Measurements from ENCODE around the gene SHQ1. TPM values are rescaled to one million over a fixed set of nuclear protein-coding genes. Genes with fewer than 3 reads are reported as not detected.

Gene SHQ1
- total RNA-seq, 1 experiment from 2014 or later, result 32.5 TPM

- Histone ChIP-seq H2BK12ac (ENCODE audit: insufficient read length, low read depth, low read length) (no peak overlapping the region), H4K8ac (replicated peaks; ENCODE audit: insufficient read length, low read depth, low read length) (no peak overlapping the region), H3K18ac (ENCODE audit: insufficient read length, low read depth, low read length) (no peak overlapping the region), H3K23ac (ENCODE audit: insufficient read length, low read depth, low read length) (no peak overlapping the region), H3K4ac (ENCODE audit: low read depth, low read length) (no peak overlapping the region), H3K79me1 (ENCODE audit: insufficient read depth, low read depth, low read length, poor library complexity, severe bottlenecking) (no peaks in the 10 kb centered on the region), H3T11ph (ENCODE audit: low read length) (no peak overlapping the region), H2AFZ (ENCODE audit: low read length) (no peak overlapping the region), H3K9me3 (ENCODE audit: control insufficient read depth, low read depth, low read length) (no peaks in the 10 kb centered on the region), H2BK120ac (ENCODE audit: low read depth, low read length, poor library complexity, severe bottlenecking) (no peak overlapping the region), H2BK20ac (ENCODE audit: low read depth, low read length, poor library complexity, severe bottlenecking) (no peak overlapping the region), H2BK15ac (ENCODE audit: low read depth, low read length) (no peak overlapping the region), H2AK5ac (ENCODE audit: insufficient read length, low read length) (no peak overlapping the region), H3K27me3 (ENCODE audit: insufficient read depth, low read length) (no peaks in the 10 kb centered on the region), H3K4me1 (ENCODE audit: insufficient read depth, low read length) (no peaks in the 10 kb centered on the region), H3K79me2 (ENCODE audit: insufficient read depth, low read length) (no peaks in the 10 kb centered on the region), H3K4me2 (ENCODE audit: insufficient read depth, insufficient read length, low read length) (no peak overlapping the region), H2BK5ac (ENCODE audit: insufficient read length, low read length) (no peak overlapping the region), H3K23me2 (ENCODE audit: insufficient read length, low read depth, low read length, poor library complexity, severe bottlenecking) (no peaks in the 10 kb centered on the region), H3K27ac (ENCODE audit: insufficient read length, low read depth, low read length) (no peak overlapping the region), H4K91ac (ENCODE audit: insufficient read length, low read depth, low read length) (no peak overlapping the region), H3K56ac (ENCODE audit: insufficient read length, low read depth, low read length) (no peak overlapping the region), H3K9ac (ENCODE audit: extremely low read depth, insufficient read length, low read length) (no peak overlapping the region), H4K20me1 (ENCODE audit: control insufficient read depth, insufficient read depth, insufficient read length) (no peaks in the 10 kb centered on the region), H3K14ac (ENCODE audit: insufficient read depth, low read length) (no peak overlapping the region), H4K5ac (ENCODE audit: insufficient read length, low read depth, low read length) (no peak overlapping the region)
- no peaks in the 10 kb centered on the region for H3K4me1 Mint-ChIP-seq
- no peak for TF ChIP-seq CTCF (conservative IDR thresholded peaks at IDR 0.05)
- H3K27ac Mint-ChIP-seq, result no peak overlapping the region
- no peak overlapping the region for H3K4me3 Mint-ChIP-seq
- no peaks in the 10 kb centered on the region for H3K9me3 Mint-ChIP-seq
- H3K27me3 Mint-ChIP-seq (ENCODE audit: low read depth), result peaks cover 1% of the 10 kb centered on the region; the same call in 1 of the 2 replicates
- no CpG with 5 or more reads among the region's 7 CpGs for WGBS (ENCODE audit: extremely low coverage, insufficient read length, low lambda C conversion rate)
- DNase-seq, result no peak
- no peaks in the 10 kb centered on the region for H3K36me3 Mint-ChIP-seq (ENCODE audit: insufficient read depth in 1 of 3, low read depth in 3 of 3)
These were observed 14.3 kb upstream of the SHQ1 start for GRCh38 chr3:72862314-72863090.
